Transverse colon (tissue), 4 donors: Measurements from ENCODE around the gene C1QC. TPM values are rescaled to one million over a fixed set of nuclear protein-coding genes. Genes with fewer than 3 reads are reported as not detected.
A peak's percentile ranks its signal among the peaks of the same experiment; 100 is the strongest.

Experiments
- DNase-seq: peaks from one replicate; pipeline ENCODE4 v3.0.0-alpha.2; 2019
- H3K27ac ChIP-seq, 4 donors: fragments of 200-600 bp; sonication (generic); 2 replicates each; pipeline ENCODE4 v1.5.1; 2016 to 2018; ENCODE audit warnings: inconsistent platforms in 4 of 4
- H3K27me3 ChIP-seq: fragments of 200-600 bp; sonication (generic); 2 replicates; pipeline ENCODE4 v1.5.1; 2017; ENCODE audit warnings: inconsistent platforms
- H3K36me3 ChIP-seq, 4 donors: fragments of 200-600 bp; sonication (generic); 2 replicates each; pipeline ENCODE4 v1.5.1; 2017 to 2019; ENCODE audit warnings: inconsistent platforms in 4 of 4
- H3K4me1 ChIP-seq, 4 donors: fragments of 200-600 bp; sonication (generic); 2 replicates each; pipeline ENCODE4 v1.5.1; 2017 to 2020; ENCODE audit warnings: inconsistent platforms in 4 of 4
- H3K4me3 ChIP-seq, 4 donors: fragments of 200-600 bp; sonication (generic); 1 replicate in 1 of 4; 2 replicates in 3 of 4; pipeline versions ENCODE4 v1.5.1 to v1.6.1; 2017 to 2019; ENCODE audit warnings: inconsistent platforms in 4 of 4
- H3K9me3 ChIP-seq, 2 donors: fragments of 200-600 bp; sonication (generic); 2 replicates each; pipeline ENCODE4 v1.5.1; 2017 to 2019; ENCODE audit warnings: inconsistent platforms in 2 of 2
- EP300 ChIP-seq: sonication (generic); formaldehyde crosslinking; IDR thresholded peaks from one replicate; pipeline ENCODE4 v1.6.1; 2017; ENCODE audit warnings: antibody characterized with exemption, low read depth
- POLR2A ChIP-seq: fragments of 450-650 bp; IDR thresholded peaks from one replicate; pipeline ENCODE4 v1.6.1; 2016; ENCODE audit warnings: antibody characterized with exemption, mild to moderate bottlenecking, moderate library complexity
- POLR2AphosphoS5 ChIP-seq, 3 donors: sonication (generic); formaldehyde crosslinking; IDR thresholded peaks; one replicate each; pipeline ENCODE4 v1.6.1; 2016; ENCODE audit warnings: antibody characterized with exemption in 3 of 3
- WGBS, 2 donors: methylation state at CpG; one replicate each; pipeline ENCODE4 v1.1.5; 2018; ENCODE audit warnings: low coverage in 1 of 2; 5-methylcytosine and 5-hydroxymethylcytosine counted together
- in situ Hi-C, 4 donors: fragments of 200-750 bp; cut with MboI; loops; one replicate each; pipeline versions ENCODE4 v1.15.0 to v1.15.1; 2017; ENCODE audit warnings: low sequenced_read_pairs in 3 of 4, low pct_ligation_motif_present in 1 of 4, low pct_unique_long_range_greater_than_20kb in 1 of 4
- intact Hi-C: fragments of 100-400 bp; cut with DNase I; formaldehyde crosslinking; loops from one replicate; pipeline ENCODE4 v1.15.1; 2023; ENCODE audit warnings: low total_unique reads
- total RNA-seq, 4 donors: library from RNA; depleted of rRNA; stranded (reverse); fragments of >200 nt; gene quantifications; one replicate each; pipeline ENCODE4 v1.1.0, GENCODE V29; 2016
- TF ChIP-seq, protein P1 (sequence below), 5 experiments: fragments of 200-600 bp in 3 of 5; fragments of 450-650 bp in 2 of 5; sonication (generic) in 3 of 5; IDR thresholded peaks; 1 replicate in 2 of 5; 2 replicates in 3 of 5; pipeline ENCODE4 v1.5.1; 2016 to 2017; ENCODE audit warnings: antibody characterized with exemption in 5 of 5, inconsistent platforms in 3 of 5, mild to moderate bottlenecking in 2 of 5, moderate library complexity in 1 of 5

The C1QC gene
- total RNA-seq, 4 donors from 2014 or later = 21.7 to 106 (median 73.9) TPM

- Histone ChIP-seq H3K4me3 (no peak overlapping the region), H3K27me3 (peaks cover 4% of the 10 kb centered on the region), H3K27ac (no peak overlapping the region), H3K4me1 (no peaks in the 10 kb centered on the region), H3K9me3 (no peaks in the 10 kb centered on the region), H3K36me3 (no peaks in the 10 kb centered on the region)
- TF ChIP-seq, protein P1, sequence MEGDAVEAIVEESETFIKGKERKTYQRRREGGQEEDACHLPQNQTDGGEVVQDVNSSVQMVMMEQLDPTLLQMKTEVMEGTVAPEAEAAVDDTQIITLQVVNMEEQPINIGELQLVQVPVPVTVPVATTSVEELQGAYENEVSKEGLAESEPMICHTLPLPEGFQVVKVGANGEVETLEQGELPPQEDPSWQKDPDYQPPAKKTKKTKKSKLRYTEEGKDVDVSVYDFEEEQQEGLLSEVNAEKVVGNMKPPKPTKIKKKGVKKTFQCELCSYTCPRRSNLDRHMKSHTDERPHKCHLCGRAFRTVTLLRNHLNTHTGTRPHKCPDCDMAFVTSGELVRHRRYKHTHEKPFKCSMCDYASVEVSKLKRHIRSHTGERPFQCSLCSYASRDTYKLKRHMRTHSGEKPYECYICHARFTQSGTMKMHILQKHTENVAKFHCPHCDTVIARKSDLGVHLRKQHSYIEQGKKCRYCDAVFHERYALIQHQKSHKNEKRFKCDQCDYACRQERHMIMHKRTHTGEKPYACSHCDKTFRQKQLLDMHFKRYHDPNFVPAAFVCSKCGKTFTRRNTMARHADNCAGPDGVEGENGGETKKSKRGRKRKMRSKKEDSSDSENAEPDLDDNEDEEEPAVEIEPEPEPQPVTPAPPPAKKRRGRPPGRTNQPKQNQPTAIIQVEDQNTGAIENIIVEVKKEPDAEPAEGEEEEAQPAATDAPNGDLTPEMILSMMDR (IDR thresholded peaks at IDR 0.05) = no peak
- TF ChIP-seq POLR2AphosphoS5 (IDR thresholded peaks at IDR 0.05) = no peak
- no peak for TF ChIP-seq POLR2A
- TF ChIP-seq EP300 = no peak
- intact Hi-C loops = no loop called here
- WGBS, 2 donors = 80 to 90% methylated on average over 10 to 13 of the region's 13 CpGs
- in situ Hi-C loops = no loop called here
- no peak for DNase-seq
These were observed 6.8 kb downstream of the C1QC start for GRCh38 chr1:22650089-22650693.

- H3K27me3 ChIP-seq = peaks cover 24% of the 10 kb centered on the region
- WGBS, 2 donors = 65 to 73% methylated on average over 2 to 15 of the region's 15 CpGs
- H3K36me3 ChIP-seq = no peaks in the 10 kb centered on the region
- in situ Hi-C loops = no loop called here
- intact Hi-C loops = no loop called here
- H3K4me1 ChIP-seq = no peaks in the 10 kb centered on the region
- no peaks in the 10 kb centered on the region for H3K9me3 ChIP-seq
- H3K4me3 ChIP-seq = no peak overlapping the region
- H3K27ac ChIP-seq = peak overlapping the region in 3 of 4 donors; percentile 8 to 38 (median 22)
- DNase-seq = no peak
- no peak for TF ChIP-seq EP300
- TF ChIP-seq, protein P1 (IDR thresholded peaks at IDR 0.05) = no peak
- no peak for TF ChIP-seq POLR2A
- TF ChIP-seq POLR2AphosphoS5 (IDR thresholded peaks at IDR 0.05) = no peak
These were observed 8.8 kb downstream of the C1QC start for GRCh38 chr1:22651941-22652856.

- WGBS, 2 donors = 77% methylated on average over 13 of the region's 13 CpGs; no CpG with 5 or more reads in 1 of the 2 donors
- Histone ChIP-seq H3K4me3 (peak within 1 kb of the TSS in 2 of 4 donors; percentile 4 to 22), H3K27ac (peak within 1 kb of the TSS; percentile 10 to 41 (median 32)), H3K36me3 (no peaks in the 10 kb centered on the region), H3K4me1 (no peaks in the 10 kb centered on the region), H3K27me3 (peaks cover 28% of the 10 kb centered on the region), H3K9me3 (no peaks in the 10 kb centered on the region)
- peak; percentile 48 for DNase-seq
- TF ChIP-seq POLR2A (peak; percentile 48), POLR2AphosphoS5 (IDR thresholded peaks at IDR 0.05) (peak in 1 of 3 donors; percentile 57)
- TF ChIP-seq, protein P1 (IDR thresholded peaks at IDR 0.05) = no peak
- intact Hi-C loops = no loop called here
- in situ Hi-C loops = no loop called here
These were observed 9.5 kb downstream of the C1QC start, which contains the start of gene C1QB for GRCh38 chr1:22652881-22653316. Gene C1QB (plus strand): TSS chr1:22653236. CDS start chr1:22659463, 6,227 bp downstream.

DNA sequence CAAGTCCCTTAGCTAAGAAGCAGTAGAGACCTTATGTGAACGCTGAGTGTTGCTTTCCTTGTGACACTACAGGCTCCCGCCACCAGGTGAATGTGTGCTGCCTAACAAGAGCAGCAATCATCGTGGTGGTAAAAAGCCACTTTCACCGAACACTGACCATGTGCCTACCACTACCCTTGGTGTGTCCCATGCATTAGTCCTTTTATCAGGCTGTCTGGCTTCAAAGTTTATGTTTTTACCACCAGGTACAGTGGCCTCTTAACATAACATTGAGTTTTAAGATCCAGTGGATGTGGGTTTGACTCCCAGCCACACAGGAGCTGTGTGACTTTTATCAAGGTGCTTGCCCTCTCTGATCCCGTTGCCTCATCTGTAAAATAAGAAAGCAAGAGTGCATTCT lies 11.3 kb downstream of the C1QC start:
- TF ChIP-seq POLR2AphosphoS5 (IDR thresholded peaks at IDR 0.05) = no peak
- TF ChIP-seq POLR2A = no peak
- TF ChIP-seq, protein P1 (IDR thresholded peaks at IDR 0.05) = no peak
- TF ChIP-seq EP300 = no peak
- in situ Hi-C loops (no loop called here), intact Hi-C loops (no loop called here)
- DNase-seq = no peak
- Histone ChIP-seq H3K9me3 (no peaks in the 10 kb centered on the region), H3K27me3 (peaks cover 28% of the 10 kb centered on the region), H3K36me3 (no peaks in the 10 kb centered on the region), H3K27ac (peak overlapping the region in 1 of 4 donors; percentile 10), H3K4me1 (no peaks in the 10 kb centered on the region), H3K4me3 (peak overlapping the region in 1 of 4 donors; percentile 31)
- 49 to 63% methylated on average over 3 to 5 of the region's 5 CpGs for WGBS, 2 donors
